ENCODE measurements around the gene MAJIN.

The MAJIN gene

GRCh38 chr11:65002706-65003105, 30.8 kb upstream of the MAJIN start:
- no peak overlapping the region for H3K4me3 ChIP-seq (ENCODE audit: low read depth, low read length)
- no peak for TF ChIP-seq CTCF (IDR thresholded peaks at IDR 0.05; ENCODE audit: insufficient read depth, low read depth, low read length, missing control alignments)
- no peak for DNase-seq (ENCODE audit: low read depth)

DNA sequence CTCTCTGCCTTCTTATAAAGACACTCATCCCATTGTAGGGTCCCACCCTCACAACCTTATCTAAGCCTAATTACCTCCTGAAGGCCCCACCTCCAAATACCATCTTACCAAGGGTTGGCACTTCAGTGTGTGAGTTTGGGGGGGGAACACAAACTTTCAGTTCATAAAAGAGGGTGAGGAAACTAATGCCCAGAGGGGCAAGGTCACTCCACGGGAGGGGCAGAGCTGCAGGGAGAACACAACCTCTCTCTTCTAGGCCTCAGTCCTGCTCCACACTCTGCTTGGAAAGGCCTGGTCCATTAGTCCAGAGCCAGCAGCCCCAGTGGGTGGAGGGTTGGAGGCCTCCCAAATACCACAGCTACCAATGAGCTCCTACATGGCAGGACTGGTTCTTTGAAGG, 27.6 kb upstream of the MAJIN start:
- TF ChIP-seq CTCF (IDR thresholded peaks at IDR 0.05; ENCODE audit: insufficient read depth, low read depth, low read length, missing control alignments), result no peak
- H3K4me3 ChIP-seq (ENCODE audit: low read depth, low read length), result no peak overlapping the region

GRCh38 chr11:64998690-64999431, 27.0 kb upstream of the MAJIN start:
- no peak for TF ChIP-seq CTCF (IDR thresholded peaks at IDR 0.05; ENCODE audit: insufficient read depth, low read depth, low read length, missing control alignments)
- no peak overlapping the region for H3K4me3 ChIP-seq (ENCODE audit: low read depth, low read length)
- no peak for DNase-seq (ENCODE audit: low read depth)

More for the DNA sequence above, 27.6 kb upstream of the MAJIN start:
- no peak for DNase-seq (ENCODE audit: low read depth)

DNA sequence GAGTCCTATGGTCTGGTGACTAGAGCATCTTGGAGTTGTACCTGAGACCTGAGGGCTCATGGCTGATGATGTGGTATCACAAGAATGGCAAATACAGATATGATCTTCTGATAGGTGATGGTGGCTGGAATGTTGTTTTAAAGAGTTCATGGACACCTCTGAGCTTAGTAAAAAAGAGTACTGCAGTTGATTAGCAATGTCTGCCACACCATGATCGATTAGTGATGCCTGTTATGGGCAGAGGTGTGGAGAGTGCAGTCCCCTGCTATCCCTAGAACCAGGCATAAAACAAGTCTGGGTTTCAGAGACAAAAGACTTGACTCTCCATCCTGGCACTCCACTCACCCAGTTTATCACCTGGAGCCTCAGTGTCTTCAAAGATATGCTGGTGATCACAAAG, 26.2 kb upstream of the MAJIN start:
- TF ChIP-seq CTCF (IDR thresholded peaks at IDR 0.05; ENCODE audit: insufficient read depth, low read depth, low read length, missing control alignments), result no peak
- H3K4me3 ChIP-seq (ENCODE audit: low read depth, low read length), result no peak overlapping the region
- DNase-seq (ENCODE audit: low read depth), result no peak

DNA sequence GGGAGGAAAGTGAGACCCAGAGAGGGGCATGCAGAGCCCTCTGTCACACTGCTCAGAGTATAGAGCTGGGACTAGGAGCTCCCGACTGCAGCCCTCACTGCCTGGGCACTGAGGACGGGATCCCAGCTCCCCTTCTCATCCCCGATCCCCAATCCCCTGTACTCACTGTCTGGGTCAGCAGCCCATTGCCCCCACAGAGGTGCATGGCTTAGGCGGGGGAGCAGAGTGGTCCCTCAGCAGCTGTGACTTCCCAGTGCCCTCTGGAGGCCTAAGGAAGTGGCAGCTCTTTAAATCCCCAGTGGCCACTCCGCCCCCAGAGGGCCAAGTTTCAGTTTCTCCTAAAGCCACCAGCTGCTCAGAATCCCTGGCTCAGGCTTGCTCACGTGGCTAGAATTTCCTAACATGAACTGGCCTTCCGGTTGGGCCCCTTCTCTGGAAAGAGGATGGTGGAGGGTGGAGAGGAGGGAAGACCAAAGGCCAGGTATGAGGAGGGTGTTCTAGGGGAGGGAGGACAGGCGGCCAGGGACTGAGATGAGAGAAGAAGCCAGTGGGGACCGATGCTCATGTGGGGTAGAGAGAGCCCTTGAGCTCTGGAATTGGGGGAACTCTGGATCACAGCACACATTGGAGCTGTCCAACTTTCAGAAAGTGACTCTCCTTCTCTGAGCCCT, 24.9 kb upstream of the MAJIN start, which contains the start of gene BATF2:
Gene BATF2 (minus strand): TSS at position 262 of the 671 bp plus-strand sequence. CDS start 57 bp downstream, at position 205.
- no peak for DNase-seq (ENCODE audit: low read depth)
- H3K4me3 ChIP-seq (ENCODE audit: low read depth, low read length), result no peak within 1 kb of the TSS
- TF ChIP-seq CTCF (IDR thresholded peaks at IDR 0.05; ENCODE audit: insufficient read depth, low read depth, low read length, missing control alignments), result no peak

DNA sequence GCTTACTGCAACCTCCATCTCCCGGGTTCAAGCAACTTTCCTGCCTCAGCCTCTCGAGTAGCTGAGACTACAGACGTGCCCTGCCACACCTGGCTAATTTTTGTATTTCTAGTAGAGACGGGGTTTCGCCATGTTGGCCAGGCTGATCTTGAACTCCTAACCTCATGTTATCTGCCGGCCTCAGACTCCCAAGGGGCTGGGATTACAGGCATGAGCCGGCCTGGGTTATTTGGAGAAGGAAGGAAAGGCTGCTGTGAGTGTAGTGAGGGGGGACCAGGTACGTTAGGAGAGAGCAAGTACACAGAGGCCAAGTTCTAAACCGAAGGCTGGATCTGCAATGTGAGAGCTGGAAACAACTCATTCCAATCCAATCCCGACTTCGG, 24.4 kb upstream of the MAJIN start:
- no peak overlapping the region for H3K4me3 ChIP-seq (ENCODE audit: low read depth, low read length)
- no peak for TF ChIP-seq CTCF (IDR thresholded peaks at IDR 0.05; ENCODE audit: insufficient read depth, low read depth, low read length, missing control alignments)
- no peak for DNase-seq (ENCODE audit: low read depth)

All from GM12865 (cell line).